Measurements from ENCODE around the gene URAD.

URAD gene

DNA sequence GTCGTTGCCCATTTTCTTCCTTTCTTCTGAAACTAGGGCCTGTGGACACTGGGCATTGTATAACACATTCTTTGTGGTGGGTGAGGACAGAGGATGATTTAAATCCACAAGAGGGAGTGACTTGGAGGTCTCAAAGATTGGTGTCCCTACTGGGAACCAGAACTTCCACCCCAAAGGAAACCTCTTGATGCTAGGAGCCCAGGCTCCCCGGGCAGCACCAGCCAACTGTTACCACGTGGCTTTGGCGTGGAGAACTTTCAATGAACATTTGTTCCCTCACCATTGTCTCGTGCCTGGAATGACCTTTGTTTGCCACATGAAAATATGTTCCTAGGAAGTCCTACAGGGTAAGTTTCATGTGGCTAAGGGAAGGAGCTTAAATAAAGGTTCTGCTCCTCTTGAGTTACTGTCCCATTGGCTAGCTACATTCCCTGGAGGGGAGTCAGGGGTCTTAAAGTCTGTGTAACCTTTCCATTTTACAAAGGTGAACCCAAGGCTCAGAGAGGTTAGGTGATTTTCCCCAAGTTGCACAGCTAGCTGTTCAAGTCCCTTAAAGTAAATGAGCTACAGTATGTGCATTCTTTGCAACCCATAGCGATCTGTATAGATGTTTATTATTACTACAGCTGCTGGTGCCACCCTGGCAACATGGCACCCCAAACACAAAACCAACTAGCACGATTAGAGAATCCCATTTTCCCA is 14.4 kb downstream of the URAD start:
- H3K27me3 ChIP-seq (replicated peaks; ENCODE audit: insufficient read depth, low read length): peaks cover 11% of the 10 kb centered on the region
- no peak overlapping the region for H3K4me3 ChIP-seq (ENCODE audit: low read length)
- no peaks in the 10 kb centered on the region for H3K9me3 ChIP-seq (replicated peaks; ENCODE audit: insufficient read depth, low read length)
- no peak overlapping the region for H2AFZ ChIP-seq (ENCODE audit: low read length)
- no peaks in the 10 kb centered on the region for H3K79me2 ChIP-seq (ENCODE audit: low read length)
- H3K4me2 ChIP-seq (ENCODE audit: low read depth, low read length): no peak overlapping the region
- no peak overlapping the region for H3K9ac ChIP-seq (ENCODE audit: low read length)
- no peaks in the 10 kb centered on the region for H4K20me1 ChIP-seq (ENCODE audit: insufficient read depth, low read length)
- no peaks in the 10 kb centered on the region for H3F3A ChIP-seq (ENCODE audit: insufficient read depth, low read length)
- H3K27ac ChIP-seq (ENCODE audit: low read length): no peak overlapping the region
- H3K9me2 ChIP-seq (replicated peaks; ENCODE audit: insufficient read depth, low read length): no peaks in the 10 kb centered on the region
- no peaks in the 10 kb centered on the region for H3K36me3 ChIP-seq (replicated peaks; ENCODE audit: insufficient read depth, low read length)
- DNase-seq: no peak
- no peaks in the 10 kb centered on the region for H3K4me1 ChIP-seq (ENCODE audit: low read length)
- TF ChIP-seq EZH2phosphoT487 (IDR thresholded peaks at IDR 0.05; ENCODE audit: low read length): no peak
- TF ChIP-seq, protein P1, sequence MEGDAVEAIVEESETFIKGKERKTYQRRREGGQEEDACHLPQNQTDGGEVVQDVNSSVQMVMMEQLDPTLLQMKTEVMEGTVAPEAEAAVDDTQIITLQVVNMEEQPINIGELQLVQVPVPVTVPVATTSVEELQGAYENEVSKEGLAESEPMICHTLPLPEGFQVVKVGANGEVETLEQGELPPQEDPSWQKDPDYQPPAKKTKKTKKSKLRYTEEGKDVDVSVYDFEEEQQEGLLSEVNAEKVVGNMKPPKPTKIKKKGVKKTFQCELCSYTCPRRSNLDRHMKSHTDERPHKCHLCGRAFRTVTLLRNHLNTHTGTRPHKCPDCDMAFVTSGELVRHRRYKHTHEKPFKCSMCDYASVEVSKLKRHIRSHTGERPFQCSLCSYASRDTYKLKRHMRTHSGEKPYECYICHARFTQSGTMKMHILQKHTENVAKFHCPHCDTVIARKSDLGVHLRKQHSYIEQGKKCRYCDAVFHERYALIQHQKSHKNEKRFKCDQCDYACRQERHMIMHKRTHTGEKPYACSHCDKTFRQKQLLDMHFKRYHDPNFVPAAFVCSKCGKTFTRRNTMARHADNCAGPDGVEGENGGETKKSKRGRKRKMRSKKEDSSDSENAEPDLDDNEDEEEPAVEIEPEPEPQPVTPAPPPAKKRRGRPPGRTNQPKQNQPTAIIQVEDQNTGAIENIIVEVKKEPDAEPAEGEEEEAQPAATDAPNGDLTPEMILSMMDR (IDR thresholded peaks at IDR 0.05; ENCODE audit: low read length): no peak
- TF ChIP-seq EZH2 (optimal IDR thresholded peaks at IDR 0.05; ENCODE audit: low read depth, low read length): no peak

DNA sequence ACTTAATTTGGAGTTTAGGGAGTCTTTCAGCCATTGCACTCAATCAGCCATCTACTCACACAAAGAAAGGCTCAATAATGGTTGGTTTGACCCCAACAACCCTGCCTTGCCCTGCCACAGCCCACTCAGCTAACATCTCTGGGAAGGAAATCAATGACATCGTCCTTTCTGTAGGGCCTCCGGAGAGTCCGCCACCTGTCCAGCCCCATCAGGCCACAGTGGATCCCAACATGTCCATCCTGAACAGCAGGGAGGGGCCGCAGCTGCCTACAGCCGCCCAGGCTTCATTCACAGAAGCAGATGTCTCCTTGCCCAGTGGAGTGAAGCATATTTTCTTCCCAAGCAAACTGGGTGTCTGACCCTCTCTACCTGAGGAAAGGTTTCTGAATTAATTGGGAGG is 15.2 kb downstream of the URAD start:
- no peak for DNase-seq
- TF ChIP-seq, protein P1 (IDR thresholded peaks at IDR 0.05; ENCODE audit: low read length): no peak
- TF ChIP-seq EZH2 (optimal IDR thresholded peaks at IDR 0.05; ENCODE audit: low read depth, low read length): no peak
- no peak for TF ChIP-seq EZH2phosphoT487 (IDR thresholded peaks at IDR 0.05; ENCODE audit: low read length)
- H3K36me3 ChIP-seq (replicated peaks; ENCODE audit: insufficient read depth, low read length): no peaks in the 10 kb centered on the region
- H2AFZ ChIP-seq (ENCODE audit: low read length): no peak overlapping the region
- H3K4me2 ChIP-seq (ENCODE audit: low read depth, low read length): no peak overlapping the region
- H3K4me3 ChIP-seq (ENCODE audit: low read length): no peak overlapping the region
- H3K9me3 ChIP-seq (replicated peaks; ENCODE audit: insufficient read depth, low read length): no peaks in the 10 kb centered on the region
- H3K27ac ChIP-seq (ENCODE audit: low read length): no peak overlapping the region
- H3K79me2 ChIP-seq (ENCODE audit: low read length): no peaks in the 10 kb centered on the region
- no peaks in the 10 kb centered on the region for H4K20me1 ChIP-seq (ENCODE audit: insufficient read depth, low read length)
- H3K9ac ChIP-seq (ENCODE audit: low read length): no peak overlapping the region
- no peaks in the 10 kb centered on the region for H3F3A ChIP-seq (ENCODE audit: insufficient read depth, low read length)
- peaks cover 12% of the 10 kb centered on the region for H3K27me3 ChIP-seq (replicated peaks; ENCODE audit: insufficient read depth, low read length)
- H3K4me1 ChIP-seq (ENCODE audit: low read length): no peaks in the 10 kb centered on the region
- no peaks in the 10 kb centered on the region for H3K9me2 ChIP-seq (replicated peaks; ENCODE audit: insufficient read depth, low read length)

DNA sequence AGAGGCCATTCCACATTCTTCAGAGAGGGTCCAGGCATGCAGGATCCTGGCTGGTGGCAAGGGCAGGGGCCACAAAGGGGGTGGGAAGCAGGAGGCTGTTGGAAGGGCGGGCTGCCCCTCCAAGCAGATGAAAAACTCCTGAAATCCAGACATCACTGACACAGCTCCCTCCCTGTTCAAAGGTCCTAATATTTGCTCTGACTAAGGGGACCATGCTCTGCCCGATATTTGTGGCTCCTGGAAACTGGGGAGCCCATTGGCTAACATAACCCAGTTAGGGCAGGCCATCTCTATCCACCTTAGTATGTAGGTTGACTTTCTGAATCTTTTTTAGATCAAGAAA is 16.0 kb downstream of the URAD start:
- Histone ChIP-seq H3K4me1 (ENCODE audit: low read length) (no peaks in the 10 kb centered on the region), H3K9me2 (replicated peaks; ENCODE audit: insufficient read depth, low read length) (no peaks in the 10 kb centered on the region), H3K9me3 (replicated peaks; ENCODE audit: insufficient read depth, low read length) (no peaks in the 10 kb centered on the region), H3K27me3 (replicated peaks; ENCODE audit: insufficient read depth, low read length) (peaks cover 18% of the 10 kb centered on the region), H3K36me3 (replicated peaks; ENCODE audit: insufficient read depth, low read length) (no peaks in the 10 kb centered on the region), H3K27ac (ENCODE audit: low read length) (no peak overlapping the region), H4K20me1 (ENCODE audit: insufficient read depth, low read length) (no peaks in the 10 kb centered on the region), H3K9ac (ENCODE audit: low read length) (no peak overlapping the region), H3K4me2 (ENCODE audit: low read depth, low read length) (no peak overlapping the region), H2AFZ (ENCODE audit: low read length) (no peak overlapping the region), H3K79me2 (ENCODE audit: low read length) (no peaks in the 10 kb centered on the region), H3F3A (ENCODE audit: insufficient read depth, low read length) (no peaks in the 10 kb centered on the region), H3K4me3 (ENCODE audit: low read length) (no peak overlapping the region)
- TF ChIP-seq, protein P1 (IDR thresholded peaks at IDR 0.05; ENCODE audit: low read length): no peak
- TF ChIP-seq EZH2 (optimal IDR thresholded peaks at IDR 0.05; ENCODE audit: low read depth, low read length) (no peak), EZH2phosphoT487 (IDR thresholded peaks at IDR 0.05; ENCODE audit: low read length) (no peak)
- no peak for DNase-seq
